Right lung (tissue), 5 donors: ENCODE measurements around the gene METAP1D. TPM values are rescaled to one million over a fixed set of nuclear protein-coding genes. Genes with fewer than 3 reads are reported as not detected.
"Not testable (repeated sequence)": the region's sequence is repeated elsewhere in the genome, so short reads cannot be mapped to it uniquely, and the experiment has no call there.

Experiments used
- DNase-seq, 2 donors: peaks; one replicate each; pipeline ENCODE4 v3.0.0-alpha.2; 2013
- polyA plus RNA-seq, 5 donors: library from polyadenylated mRNA; unstranded; fragments of 120-200 nt; gene quantifications; one replicate each; pipeline versions ENCODE4 v1.2.1 to v1.2.3, GENCODE V29; 2013; ENCODE audit warnings: inconsistent platforms in 1 of 5, low replicate concordance in 1 of 5; ENCODE audit not compliant: insufficient read length in 5 of 5, insufficient read depth in 1 of 5

Gene METAP1D
- polyA plus RNA-seq, 5 donors: 16.6 to 22.9 (median 20.6) TPM

GRCh38 chr2:171995586-171995985 lies 4.2 kb upstream of the METAP1D start:
- no peak for DNase-seq

- DNase-seq: no peak
These were observed 3.7 kb upstream of the METAP1D start for GRCh38 chr2:171996021-171996420.

- DNase-seq: not testable (repeated sequence)
These were observed 2.7 kb upstream of the METAP1D start for GRCh38 chr2:171997031-171997430.

- no peak for DNase-seq
These were observed 592 bp upstream of the METAP1D start for GRCh38 chr2:171999161-171999560.

- DNase-seq: no peak
These were observed 1.1 kb downstream of the METAP1D start for GRCh38 chr2:172000696-172001361.

GRCh38 chr2:172007372-172007771 lies 7.6 kb downstream of the METAP1D start:
- DNase-seq: no peak

- DNase-seq: no peak
These were observed 10.1 kb downstream of the METAP1D start for GRCh38 chr2:172009823-172010222.

- no peak for DNase-seq
These were observed 12.2 kb downstream of the METAP1D start for GRCh38 chr2:172011812-172012575.

GRCh38 chr2:172012677-172013391 lies 13.1 kb downstream of the METAP1D start:
- DNase-seq: no peak

GRCh38 chr2:172013396-172013795 lies 13.6 kb downstream of the METAP1D start:
- no peak for DNase-seq

GRCh38 chr2:172021074-172021931 lies 21.6 kb downstream of the METAP1D start:
- DNase-seq: no peak

- DNase-seq: no peak
These were observed 22.2 kb downstream of the METAP1D start for GRCh38 chr2:172021955-172022354.

- no peak for DNase-seq
These were observed 31.8 kb downstream of the METAP1D start for GRCh38 chr2:172031536-172031935.

- no peak for DNase-seq
These were observed 38.4 kb downstream of the METAP1D start for GRCh38 chr2:172038121-172038520.

GRCh38 chr2:172038604-172039003 lies 38.9 kb downstream of the METAP1D start:
- DNase-seq: no peak

- DNase-seq: no peak
These were observed 39.4 kb downstream of the METAP1D start for GRCh38 chr2:172039011-172039704.

GRCh38 chr2:172040311-172040710 lies 40.6 kb downstream of the METAP1D start:
- DNase-seq: no peak

GRCh38 chr2:172046080-172046678 lies 46.4 kb downstream of the METAP1D start:
- no peak for DNase-seq

GRCh38 chr2:172046866-172047565 lies 47.3 kb downstream of the METAP1D start:
- DNase-seq: no peak
